Duodenal mucosa (tissue), 2 donors: ENCODE results near the gene LSR.

Source experiments
- H3K27ac ChIP-seq: one replicate; pipeline ENCODE4 v1.7.0; 2013; ENCODE audit warnings: low read depth, low read length
- H3K27me3 ChIP-seq, 2 donors: one replicate each; pipeline ENCODE4 v1.7.0; 2013; ENCODE audit warnings: low read length in 2 of 2, control low read depth in 1 of 2; ENCODE audit not compliant: insufficient read depth in 2 of 2, control insufficient read depth in 1 of 2
- H3K36me3 ChIP-seq, 2 donors: one replicate each; pipeline ENCODE4 v1.7.0; 2013; ENCODE audit warnings: low read length in 2 of 2, control low read depth in 1 of 2; ENCODE audit not compliant: insufficient read depth in 2 of 2, control insufficient read depth in 1 of 2
- H3K4me1 ChIP-seq, 2 donors: one replicate each; pipeline ENCODE4 v1.7.0; 2013; ENCODE audit warnings: low read length in 2 of 2, control low read depth in 1 of 2; ENCODE audit not compliant: insufficient read depth in 2 of 2, control insufficient read depth in 1 of 2
- H3K4me3 ChIP-seq, 2 donors: one replicate each; pipeline ENCODE4 v1.7.0; 2013; ENCODE audit warnings: low read length in 2 of 2, low read depth in 1 of 2
- H3K9ac ChIP-seq, 2 donors: one replicate each; pipeline ENCODE4 v1.7.0; 2013; ENCODE audit warnings: low read length in 2 of 2, low read depth in 1 of 2
- H3K9me3 ChIP-seq, 2 donors: one replicate each; pipeline ENCODE4 v1.7.0; 2013; ENCODE audit warnings: low read length in 2 of 2, control low read depth in 1 of 2; ENCODE audit not compliant: control insufficient read depth in 1 of 2

The LSR gene

DNA sequence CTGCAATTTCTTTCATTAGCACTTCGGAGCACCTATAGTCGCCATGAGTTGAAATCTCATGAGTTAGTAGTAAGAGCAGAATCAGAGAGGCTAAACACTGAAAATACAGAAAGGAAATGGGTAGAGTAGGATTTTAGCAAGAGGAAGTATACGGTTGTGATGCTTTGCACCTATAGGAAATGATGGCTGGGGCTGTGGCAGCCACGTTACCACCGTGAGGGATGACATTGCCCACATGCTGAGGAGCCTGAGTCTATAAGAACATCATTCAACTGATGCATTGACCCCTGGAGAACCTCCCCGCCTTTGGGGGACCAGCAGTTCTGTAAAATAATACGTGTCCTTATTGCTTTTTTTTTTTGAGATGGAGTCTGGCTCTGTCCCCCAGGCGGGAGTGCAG is 40.7 kb upstream of the LSR start:
- Histone ChIP-seq H3K4me1 (peaks cover 20 to 32% of the 10 kb centered on the region in 2 donors), H3K4me3 (no peak overlapping the region), H3K27ac (no peak overlapping the region), H3K27me3 (no peaks in the 10 kb centered on the region), H3K9ac (no peak overlapping the region), H3K36me3 (no peaks in the 10 kb centered on the region), H3K9me3 (no peaks in the 10 kb centered on the region)

DNA sequence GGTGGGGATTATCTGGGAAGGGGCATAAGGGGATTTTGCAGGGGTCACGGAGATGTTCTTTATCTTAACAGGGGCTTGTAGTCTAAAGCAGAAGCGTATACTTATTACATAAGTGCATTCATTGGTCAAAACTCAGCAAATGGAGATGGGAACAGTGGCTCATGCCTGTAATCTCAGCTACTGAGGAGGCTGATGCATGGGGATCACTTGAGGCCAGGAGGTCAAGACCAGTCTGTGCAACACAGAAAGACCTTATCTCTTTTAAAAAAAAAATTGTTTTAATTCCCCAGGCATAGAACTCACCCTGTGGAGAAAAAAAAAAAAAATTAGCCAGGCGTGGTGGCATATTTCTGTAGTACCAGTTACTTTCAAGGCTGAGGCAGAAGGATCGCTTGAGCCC is 39.2 kb upstream of the LSR start:
- Histone ChIP-seq H3K4me1 (peaks cover 34 to 46% of the 10 kb centered on the region in 2 donors), H3K27ac (no peak overlapping the region), H3K27me3 (no peaks in the 10 kb centered on the region), H3K9ac (no peak overlapping the region), H3K9me3 (no peaks in the 10 kb centered on the region), H3K4me3 (no peak overlapping the region), H3K36me3 (no peaks in the 10 kb centered on the region)

GRCh38 chr19:35211545-35212230 is 37.1 kb upstream of the LSR start:
- no peak overlapping the region for H3K4me3 ChIP-seq
- H3K4me1 ChIP-seq: peaks cover 20 to 28% of the 10 kb centered on the region in 2 donors
- no peaks in the 10 kb centered on the region for H3K9me3 ChIP-seq
- H3K36me3 ChIP-seq: no peaks in the 10 kb centered on the region
- H3K9ac ChIP-seq: no peak overlapping the region
- no peak overlapping the region for H3K27ac ChIP-seq
- no peaks in the 10 kb centered on the region for H3K27me3 ChIP-seq

DNA sequence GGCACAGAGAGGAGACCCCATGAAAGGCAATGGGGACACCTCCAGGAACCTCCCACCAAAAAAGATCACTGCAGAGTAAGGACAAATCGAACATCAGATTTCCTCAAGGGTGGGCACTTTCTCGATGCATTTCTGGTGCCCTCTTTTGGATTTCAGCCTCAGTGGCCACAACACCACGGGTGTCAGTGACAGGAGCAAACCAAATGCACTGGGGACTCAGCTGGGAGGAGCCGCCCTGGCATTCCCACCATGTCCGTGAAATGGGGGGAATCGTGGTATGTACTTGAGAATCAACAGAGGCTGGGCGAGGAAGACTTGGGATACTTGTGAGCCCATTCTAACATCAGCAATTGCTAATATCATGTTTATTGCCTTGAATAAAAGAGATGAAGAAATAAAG is 36.6 kb upstream of the LSR start:
- Histone ChIP-seq H3K36me3 (no peaks in the 10 kb centered on the region), H3K4me3 (no peak overlapping the region), H3K27me3 (no peaks in the 10 kb centered on the region), H3K4me1 (peaks cover 19 to 26% of the 10 kb centered on the region in 2 donors), H3K27ac (no peak overlapping the region), H3K9me3 (peaks cover 0 to under 1% of the 10 kb centered on the region in 2 donors), H3K9ac (no peak overlapping the region)

- peaks cover 19 to 26% of the 10 kb centered on the region in 2 donors for H3K4me1 ChIP-seq
- H3K27ac ChIP-seq: peak overlapping the region; percentile 61
- H3K9ac ChIP-seq: peak overlapping the region; percentile 1 to 30
Observed at GRCh38 chr19:35213663-35214632, 34.9 kb upstream of the LSR start.

GRCh38 chr19:35214766-35215422 is 33.9 kb upstream of the LSR start:
- Histone ChIP-seq H3K27ac (no peak overlapping the region), H3K4me1 (peaks cover 19 to 26% of the 10 kb centered on the region in 2 donors), H3K36me3 (no peaks in the 10 kb centered on the region), H3K9me3 (peaks cover 4 to 5% of the 10 kb centered on the region in 2 donors), H3K27me3 (no peaks in the 10 kb centered on the region), H3K9ac (no peak overlapping the region), H3K4me3 (no peak overlapping the region)

More at GRCh38 chr19:35213663-35214632, 34.9 kb upstream of the LSR start:
- Histone ChIP-seq H3K4me3 (no peak overlapping the region), H3K36me3 (no peaks in the 10 kb centered on the region), H3K27me3 (no peaks in the 10 kb centered on the region), H3K9me3 (peaks cover 4 to 5% of the 10 kb centered on the region in 2 donors)

DNA sequence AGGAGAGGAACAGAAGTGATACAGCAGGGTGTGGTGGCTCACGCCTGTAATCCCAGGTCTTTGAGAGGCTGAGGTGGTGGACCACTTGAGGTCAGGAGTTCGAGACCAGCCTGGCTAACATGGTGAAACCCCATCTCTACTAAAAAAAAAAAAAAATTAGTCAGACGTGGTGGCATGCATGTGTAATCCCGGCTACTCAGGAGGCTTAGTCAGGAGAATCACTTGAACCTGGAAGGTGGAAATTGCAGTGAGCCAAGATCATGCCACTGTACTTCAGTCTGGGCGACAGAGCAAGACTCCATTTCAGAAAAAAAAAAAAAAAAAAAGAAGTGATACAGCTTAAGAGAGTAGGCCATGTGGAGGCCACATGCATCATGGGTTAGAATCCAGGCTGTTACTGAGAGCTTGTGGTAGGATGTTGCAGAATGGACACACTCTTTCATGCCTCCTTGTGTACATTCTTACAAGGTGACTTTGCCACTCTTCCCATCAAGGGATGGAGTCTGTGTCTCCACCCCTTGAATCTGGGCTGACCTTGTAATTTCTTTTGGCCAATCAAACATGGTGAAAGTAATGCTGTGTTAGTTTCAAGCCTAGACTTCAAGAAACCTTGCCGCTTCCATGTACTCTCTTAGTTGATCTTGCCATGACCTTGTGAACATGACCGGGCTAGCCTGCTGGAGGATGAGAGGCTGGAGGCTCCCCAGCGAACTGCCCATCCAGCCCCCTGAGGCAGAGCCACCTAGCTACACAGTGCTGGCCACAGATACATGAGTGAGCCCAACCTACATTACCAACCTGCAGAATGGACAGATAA is 32.6 kb upstream of the LSR start:
- Histone ChIP-seq H3K36me3 (no peaks in the 10 kb centered on the region), H3K4me3 (no peak overlapping the region), H3K9me3 (peaks cover 4 to 5% of the 10 kb centered on the region in 2 donors), H3K4me1 (peaks cover 23 to 36% of the 10 kb centered on the region in 2 donors), H3K9ac (no peak overlapping the region), H3K27ac (no peak overlapping the region), H3K27me3 (no peaks in the 10 kb centered on the region)

DNA sequence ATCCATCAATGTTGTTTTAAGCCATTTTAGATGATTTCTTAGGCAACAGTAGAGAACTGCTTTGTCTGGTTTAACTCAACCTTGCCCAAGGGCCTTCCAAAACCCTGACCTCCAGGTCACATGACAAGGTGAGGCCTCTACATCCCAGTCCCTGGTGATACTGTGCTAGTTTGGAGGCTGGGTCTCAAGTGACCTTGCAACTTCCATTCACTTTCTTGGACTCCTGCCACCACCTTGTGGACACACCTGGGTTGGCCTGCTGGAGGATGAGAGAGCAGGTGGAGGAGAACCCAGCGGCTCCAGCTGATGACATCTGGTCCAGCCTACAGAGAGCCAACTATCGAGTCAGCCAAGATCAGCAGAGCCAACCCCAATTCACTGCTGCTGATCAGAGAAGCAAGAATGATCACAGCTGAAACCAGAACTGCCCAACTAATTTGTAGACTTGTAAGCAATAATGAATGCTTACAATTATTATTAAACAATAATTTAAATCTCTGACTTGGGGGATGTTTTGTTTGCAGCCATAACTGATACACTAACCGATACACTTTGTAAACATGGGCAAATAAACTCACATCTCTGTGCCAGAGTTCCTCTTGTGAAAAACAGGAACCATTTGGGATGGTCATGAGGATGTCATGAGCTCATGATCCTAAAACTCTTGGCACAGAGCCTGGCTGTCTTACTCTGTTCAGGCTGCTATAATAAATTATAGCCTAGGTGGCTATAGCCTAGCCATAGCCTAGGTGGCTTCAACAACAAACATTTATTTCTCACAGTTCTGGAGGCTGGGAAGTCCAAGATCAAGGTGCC is 31.8 kb upstream of the LSR start:
- Histone ChIP-seq H3K9me3 (peaks cover 4 to 5% of the 10 kb centered on the region in 2 donors), H3K36me3 (no peaks in the 10 kb centered on the region), H3K27ac (no peak overlapping the region), H3K9ac (no peak overlapping the region), H3K4me3 (no peak overlapping the region), H3K27me3 (no peaks in the 10 kb centered on the region), H3K4me1 (peaks cover 22 to 28% of the 10 kb centered on the region in 2 donors)

DNA sequence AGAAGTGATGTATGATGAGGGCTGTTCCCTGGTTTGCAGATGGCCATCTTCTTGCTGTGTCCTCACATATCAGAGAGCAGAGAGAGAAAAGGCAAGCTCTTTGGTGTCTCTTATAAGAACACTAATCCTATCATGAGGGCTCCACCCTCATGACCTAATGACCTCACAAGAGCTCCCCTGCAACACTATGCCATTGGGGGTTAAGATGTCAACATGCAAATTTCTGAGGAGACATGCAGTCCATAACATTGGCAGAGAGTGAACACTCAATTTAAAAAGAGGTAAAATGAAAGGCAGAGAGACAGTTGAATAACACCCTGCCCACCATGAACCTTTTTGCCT is 31.2 kb upstream of the LSR start:
- H3K27me3 ChIP-seq: no peaks in the 10 kb centered on the region
- no peak overlapping the region for H3K4me3 ChIP-seq
- H3K36me3 ChIP-seq: no peaks in the 10 kb centered on the region
- H3K9ac ChIP-seq: no peak overlapping the region
- no peak overlapping the region for H3K27ac ChIP-seq
- H3K9me3 ChIP-seq: peaks cover 4 to 5% of the 10 kb centered on the region in 2 donors
- H3K4me1 ChIP-seq: peaks cover 19 to 25% of the 10 kb centered on the region in 2 donors
